ENCODE measurements around the gene EZR. TPM values are rescaled to one million over a fixed set of nuclear protein-coding genes. Genes with fewer than 3 reads are reported as not detected.

EZR gene
- polyA plus RNA-seq, 1 donor (not counting 4 experiments of a cell fraction or from before 2014, with no cell fraction given) = 277 TPM

DNA sequence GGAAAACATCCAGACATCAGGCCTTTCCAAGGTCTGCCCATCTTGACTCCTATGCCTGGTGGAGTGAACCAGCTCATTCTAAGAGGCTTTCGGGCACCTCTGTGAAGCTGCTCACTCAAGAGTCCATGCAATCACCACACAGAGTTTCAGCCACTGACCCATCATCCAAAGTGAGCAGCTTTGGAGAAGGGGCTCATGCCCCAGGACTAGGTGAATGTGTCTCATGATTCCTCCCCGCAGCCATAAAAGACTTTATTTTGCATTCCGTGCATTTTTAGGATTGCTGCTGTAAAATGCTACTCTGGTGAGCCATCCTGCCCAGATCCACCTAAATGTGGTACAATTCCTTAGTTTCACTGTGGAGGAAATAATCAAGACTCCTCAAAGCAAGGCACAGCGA lies 44.5 kb upstream of the EZR start:
- no peak overlapping the region for H3K4me3 ChIP-seq (ENCODE audit: control insufficient read depth in 2 of 3, extremely low read depth in 1 of 3, insufficient read depth in 2 of 3, low read depth in 1 of 3, low read length in 3 of 3)
- no peaks in the 10 kb centered on the region for H3K9me1 ChIP-seq (ENCODE audit: control insufficient read depth, extremely low read depth, insufficient read depth, low read length)
- FAIRE-seq = no peak
- H3K36me3 ChIP-seq (ENCODE audit: control insufficient read depth in 2 of 2, extremely low read depth in 1 of 2, insufficient read depth in 2 of 2, low read length in 2 of 2) = no peaks in the 10 kb centered on the region
- no peak overlapping the region for H3K27ac ChIP-seq (ENCODE audit: control insufficient read depth, insufficient read depth, low read length)
- no peaks in the 10 kb centered on the region for H3K4me1 ChIP-seq (ENCODE audit: control insufficient read depth, extremely low read depth, insufficient read depth, low read length)
- dilution Hi-C loops (cut with MboI; ENCODE audit: extremely low pct_ligation_motif_present, low sequenced_read_pairs) = no loop called here
- no peaks in the 10 kb centered on the region for H3K79me2 ChIP-seq (ENCODE audit: control insufficient read depth, insufficient read depth, low read length)
- TF ChIP-seq CTCF (optimal IDR thresholded peaks at IDR 0.05 in 1 of 3, IDR thresholded peaks at IDR 0.05 in 1 of 3, conservative IDR thresholded peaks at IDR 0.05 in 1 of 3; ENCODE audit: extremely low read depth in 1 of 3, insufficient read depth in 2 of 3, low read length in 3 of 3) (no peak), EZH2 (IDR thresholded peaks at IDR 0.05; ENCODE audit: low read length) (no peak)
- H2AFZ ChIP-seq (ENCODE audit: control insufficient read depth, low read length) = no peak overlapping the region
- H3K9me3 ChIP-seq (ENCODE audit: control insufficient read depth, low read depth, low read length) = no peaks in the 10 kb centered on the region
- H4K20me1 ChIP-seq (ENCODE audit: control insufficient read depth, extremely low read depth, insufficient read depth, low read length) = no peaks in the 10 kb centered on the region
- H3K9ac ChIP-seq (ENCODE audit: control insufficient read depth, extremely low read depth, insufficient read depth, low read length) = no peak overlapping the region
- H3K4me2 ChIP-seq (ENCODE audit: control insufficient read depth, extremely low read depth, insufficient read depth, low read depth, low read length) = no peak overlapping the region
- no peak for DNase-seq (ENCODE audit: low read depth, low spot score)
- H3K27me3 ChIP-seq (ENCODE audit: control insufficient read depth, extremely low read depth, insufficient read depth, low read length) = no peaks in the 10 kb centered on the region

GRCh38 chr6:158861686-158862381 lies 42.7 kb upstream of the EZR start:
- H3K4me2 ChIP-seq (ENCODE audit: control insufficient read depth, extremely low read depth, insufficient read depth, low read depth, low read length) = no peak overlapping the region
- no peak for DNase-seq (ENCODE audit: low read depth, low spot score)
- H3K27ac ChIP-seq (ENCODE audit: control insufficient read depth, insufficient read depth, low read length) = no peak overlapping the region

More at GRCh38 chr6:158861686-158862381, 42.7 kb upstream of the EZR start:
- Histone ChIP-seq H3K9me1 (ENCODE audit: control insufficient read depth, extremely low read depth, insufficient read depth, low read length) (no peaks in the 10 kb centered on the region), H3K36me3 (ENCODE audit: control insufficient read depth in 2 of 2, extremely low read depth in 1 of 2, insufficient read depth in 2 of 2, low read length in 2 of 2) (no peaks in the 10 kb centered on the region), H3K9me3 (ENCODE audit: control insufficient read depth, low read depth, low read length) (no peaks in the 10 kb centered on the region), H3K9ac (ENCODE audit: control insufficient read depth, extremely low read depth, insufficient read depth, low read length) (no peak overlapping the region), H3K27me3 (ENCODE audit: control insufficient read depth, extremely low read depth, insufficient read depth, low read length) (no peaks in the 10 kb centered on the region), H3K4me3 (ENCODE audit: control insufficient read depth in 2 of 3, extremely low read depth in 1 of 3, insufficient read depth in 2 of 3, low read depth in 1 of 3, low read length in 3 of 3) (no peak overlapping the region), H2AFZ (ENCODE audit: control insufficient read depth, low read length) (no peak overlapping the region), H3K79me2 (ENCODE audit: control insufficient read depth, insufficient read depth, low read length) (no peaks in the 10 kb centered on the region), H4K20me1 (ENCODE audit: control insufficient read depth, extremely low read depth, insufficient read depth, low read length) (no peaks in the 10 kb centered on the region), H3K4me1 (ENCODE audit: control insufficient read depth, extremely low read depth, insufficient read depth, low read length) (no peaks in the 10 kb centered on the region)
- FAIRE-seq = no peak
- no peak for TF ChIP-seq EZH2 (IDR thresholded peaks at IDR 0.05; ENCODE audit: low read length)
- no peak for TF ChIP-seq CTCF (optimal IDR thresholded peaks at IDR 0.05 in 1 of 3, IDR thresholded peaks at IDR 0.05 in 1 of 3, conservative IDR thresholded peaks at IDR 0.05 in 1 of 3; ENCODE audit: extremely low read depth in 1 of 3, insufficient read depth in 2 of 3, low read length in 3 of 3)
- dilution Hi-C loops (cut with MboI; ENCODE audit: extremely low pct_ligation_motif_present, low sequenced_read_pairs) = no loop called here
